Umbilical cord (tissue), 1 donor: ENCODE data around the gene RNF126. TPM values are rescaled to one million over a fixed set of nuclear protein-coding genes. Genes with fewer than 3 reads are reported as not detected.

Experiments
- total RNA-seq: library from RNA; depleted of rRNA; stranded (reverse); fragments of >200 nt; gene quantifications from one replicate; pipeline ENCODE4 v1.2.3, GENCODE V29; 2014; ENCODE audit warnings: low replicate concordance; ENCODE audit not compliant: insufficient read depth

The RNF126 gene
- total RNA-seq, 1 donor from 2014 or later = 1.7 TPM

Other genes with a start within 250 kb of the RNF126 start
- 11.1 TPM for gene SHC2, start 202.2 kb downstream of the RNF126 start, total RNA-seq
- gene MADCAM1, start 166.7 kb downstream of the RNF126 start, total RNA-seq = 1.7 TPM
- 30.1 TPM for gene TPGS1, start 155.7 kb downstream of the RNF126 start, total RNA-seq
- 74.9 TPM for gene CDC34, start 131.5 kb downstream of the RNF126 start, total RNA-seq
- gene GZMM, start 119.2 kb downstream of the RNF126 start, total RNA-seq = not detected
- gene BSG, start 90.6 kb downstream of the RNF126 start, total RNA-seq = 234 TPM
- gene HCN2, start 73.3 kb downstream of the RNF126 start, total RNA-seq = 2.4 TPM
- gene POLRMT, start 29.7 kb downstream of the RNF126 start, total RNA-seq = 11.8 TPM
- gene FGF22, start 23.3 kb downstream of the RNF126 start, total RNA-seq = 0.24 TPM
- gene FSTL3, start 13.2 kb upstream of the RNF126 start, total RNA-seq = 326 TPM
- gene PRSS57, start 32.2 kb upstream of the RNF126 start, total RNA-seq = not detected
- 30.6 TPM for gene PALM, start 45.7 kb upstream of the RNF126 start, total RNA-seq
- 5.8 TPM for gene MISP, start 87.9 kb upstream of the RNF126 start, total RNA-seq
- gene PTBP1, start 134.2 kb upstream of the RNF126 start, total RNA-seq = 82.8 TPM
- not detected for gene PLPPR3, start 158.7 kb upstream of the RNF126 start, total RNA-seq
- not detected for gene AZU1, start 164.6 kb upstream of the RNF126 start, total RNA-seq
- not detected for gene PRTN3, start 177.8 kb upstream of the RNF126 start, total RNA-seq
- gene ELANE, start 189.1 kb upstream of the RNF126 start, total RNA-seq = not detected
- gene CFD, start 196.4 kb upstream of the RNF126 start, total RNA-seq = 35.2 TPM
- gene MED16, start 230.0 kb upstream of the RNF126 start, total RNA-seq = 36.1 TPM
- not detected for gene RNU6-9, start 230.3 kb upstream of the RNF126 start, total RNA-seq